PFSK-1 (cell line): ENCODE measurements around the gene PRKN.

Experiments used
- FOXP2 ChIP-seq: optimal IDR thresholded peaks from 2 replicates; pipeline ENCODE3; 2011; ENCODE audit warnings: borderline replicate concordance, control low read depth, inconsistent platforms; ENCODE audit not compliant: insufficient read depth; ENCODE audit errors: extremely low read length, extremely low read depth
- POLR2AphosphoS5 ChIP-seq: IDR thresholded peaks from 2 replicates; pipeline ENCODE4 v1.6.1; 2012; ENCODE audit warnings: low read depth, mild to moderate bottlenecking, control low read depth, low read length, moderate library complexity
- SIN3A ChIP-seq: IDR thresholded peaks from 2 replicates; pipeline ENCODE4 v1.6.1; 2012; ENCODE audit warnings: mild to moderate bottlenecking, low read length, moderate library complexity, borderline replicate concordance; ENCODE audit not compliant: insufficient read depth
- TAF1 ChIP-seq: IDR thresholded peaks from 2 replicates; pipeline ENCODE4 v1.6.1; 2012; ENCODE audit warnings: low read length, control low read depth, borderline replicate concordance; ENCODE audit not compliant: insufficient read depth
- TF ChIP-seq, protein P1 (sequence below), 2 experiments: IDR thresholded peaks; 2 replicates each; pipeline versions ENCODE4 v1.6.1 to v1.8.0; 2011 to 2012; ENCODE audit warnings: low read depth in 2 of 2, low read length in 2 of 2, control low read depth in 1 of 2, inconsistent platforms in 1 of 2, mild to moderate bottlenecking in 1 of 2, moderate library complexity in 1 of 2; ENCODE audit not compliant: insufficient read depth in 1 of 2

PRKN gene

DNA sequence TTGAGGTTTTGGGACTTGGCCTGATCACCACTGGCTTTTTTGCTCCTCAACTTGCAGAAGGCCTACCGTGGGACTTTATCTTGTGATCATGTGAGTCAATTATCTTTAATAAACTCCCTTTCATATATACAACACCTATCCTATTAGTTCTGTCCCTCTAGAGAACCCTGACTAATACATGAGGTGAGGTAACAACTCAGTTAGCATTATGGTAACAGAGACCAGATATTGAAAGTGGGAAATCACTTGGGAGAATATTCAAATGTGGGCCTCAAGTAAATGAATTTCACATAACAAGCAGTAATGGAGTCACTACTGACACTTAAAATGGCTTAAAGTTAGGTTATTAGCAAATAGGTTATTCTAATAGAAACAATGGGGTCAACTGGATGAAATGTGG, 1015.6 kb downstream of the PRKN start:
- TF ChIP-seq TAF1 (no peak), POLR2AphosphoS5 (no peak), FOXP2 (no peak), SIN3A (no peak)
- TF ChIP-seq, protein P1, sequence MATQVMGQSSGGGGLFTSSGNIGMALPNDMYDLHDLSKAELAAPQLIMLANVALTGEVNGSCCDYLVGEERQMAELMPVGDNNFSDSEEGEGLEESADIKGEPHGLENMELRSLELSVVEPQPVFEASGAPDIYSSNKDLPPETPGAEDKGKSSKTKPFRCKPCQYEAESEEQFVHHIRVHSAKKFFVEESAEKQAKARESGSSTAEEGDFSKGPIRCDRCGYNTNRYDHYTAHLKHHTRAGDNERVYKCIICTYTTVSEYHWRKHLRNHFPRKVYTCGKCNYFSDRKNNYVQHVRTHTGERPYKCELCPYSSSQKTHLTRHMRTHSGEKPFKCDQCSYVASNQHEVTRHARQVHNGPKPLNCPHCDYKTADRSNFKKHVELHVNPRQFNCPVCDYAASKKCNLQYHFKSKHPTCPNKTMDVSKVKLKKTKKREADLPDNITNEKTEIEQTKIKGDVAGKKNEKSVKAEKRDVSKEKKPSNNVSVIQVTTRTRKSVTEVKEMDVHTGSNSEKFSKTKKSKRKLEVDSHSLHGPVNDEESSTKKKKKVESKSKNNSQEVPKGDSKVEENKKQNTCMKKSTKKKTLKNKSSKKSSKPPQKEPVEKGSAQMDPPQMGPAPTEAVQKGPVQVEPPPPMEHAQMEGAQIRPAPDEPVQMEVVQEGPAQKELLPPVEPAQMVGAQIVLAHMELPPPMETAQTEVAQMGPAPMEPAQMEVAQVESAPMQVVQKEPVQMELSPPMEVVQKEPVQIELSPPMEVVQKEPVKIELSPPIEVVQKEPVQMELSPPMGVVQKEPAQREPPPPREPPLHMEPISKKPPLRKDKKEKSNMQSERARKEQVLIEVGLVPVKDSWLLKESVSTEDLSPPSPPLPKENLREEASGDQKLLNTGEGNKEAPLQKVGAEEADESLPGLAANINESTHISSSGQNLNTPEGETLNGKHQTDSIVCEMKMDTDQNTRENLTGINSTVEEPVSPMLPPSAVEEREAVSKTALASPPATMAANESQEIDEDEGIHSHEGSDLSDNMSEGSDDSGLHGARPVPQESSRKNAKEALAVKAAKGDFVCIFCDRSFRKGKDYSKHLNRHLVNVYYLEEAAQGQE (IDR thresholded peaks at IDR 0.05; ENCODE audit: insufficient read depth in 1 of 2, low read depth in 2 of 2, low read length in 2 of 2) = no peak

DNA sequence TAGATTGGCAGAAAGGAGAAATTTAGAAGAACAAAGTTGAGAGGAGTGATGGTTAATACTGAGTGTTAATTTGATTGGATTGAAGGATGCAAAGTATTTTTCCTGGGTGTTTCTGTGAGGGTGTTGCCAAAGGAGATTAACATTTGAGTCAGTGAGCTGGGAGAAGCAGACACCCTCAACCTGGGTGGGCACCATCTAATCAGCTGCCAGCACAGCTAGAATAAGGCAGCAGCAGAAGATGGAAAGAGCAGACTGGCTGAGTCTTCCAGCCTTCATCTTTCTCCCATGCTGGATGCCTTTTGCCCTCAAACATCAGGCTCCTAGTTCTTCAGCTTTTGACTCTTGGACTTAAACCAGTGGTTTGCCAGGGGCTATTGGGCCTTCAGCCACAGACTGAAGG, 1016.1 kb downstream of the PRKN start:
- TF ChIP-seq POLR2AphosphoS5 (no peak), SIN3A (no peak), FOXP2 (no peak), TAF1 (no peak)
- TF ChIP-seq, protein P1 (IDR thresholded peaks at IDR 0.05; ENCODE audit: insufficient read depth in 1 of 2, low read depth in 2 of 2, low read length in 2 of 2) = no peak

DNA sequence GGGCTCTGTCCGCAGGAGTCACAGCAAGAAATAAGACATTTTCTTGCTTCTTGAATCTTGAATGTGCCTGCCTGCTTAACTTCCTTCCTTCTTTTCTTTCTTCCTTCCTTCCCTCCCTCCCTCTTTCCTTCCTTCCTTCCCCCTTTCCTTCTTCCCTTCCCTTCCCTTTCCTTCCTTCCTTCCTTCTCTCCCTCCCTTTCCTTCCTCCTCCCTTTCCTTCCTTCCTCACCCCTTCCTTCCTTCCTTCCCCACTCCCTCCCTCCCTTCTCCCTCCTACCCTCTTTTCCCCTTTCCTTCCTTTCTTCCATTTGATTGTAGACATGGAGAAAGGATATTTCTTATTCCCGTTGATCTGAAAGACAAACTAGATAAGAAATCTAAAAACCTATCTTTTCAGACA, 1016.9 kb downstream of the PRKN start:
- TF ChIP-seq TAF1 (no peak), POLR2AphosphoS5 (no peak), SIN3A (no peak), FOXP2 (no peak)
- TF ChIP-seq, protein P1 (IDR thresholded peaks at IDR 0.05; ENCODE audit: insufficient read depth in 1 of 2, low read depth in 2 of 2, low read length in 2 of 2) = no peak

DNA sequence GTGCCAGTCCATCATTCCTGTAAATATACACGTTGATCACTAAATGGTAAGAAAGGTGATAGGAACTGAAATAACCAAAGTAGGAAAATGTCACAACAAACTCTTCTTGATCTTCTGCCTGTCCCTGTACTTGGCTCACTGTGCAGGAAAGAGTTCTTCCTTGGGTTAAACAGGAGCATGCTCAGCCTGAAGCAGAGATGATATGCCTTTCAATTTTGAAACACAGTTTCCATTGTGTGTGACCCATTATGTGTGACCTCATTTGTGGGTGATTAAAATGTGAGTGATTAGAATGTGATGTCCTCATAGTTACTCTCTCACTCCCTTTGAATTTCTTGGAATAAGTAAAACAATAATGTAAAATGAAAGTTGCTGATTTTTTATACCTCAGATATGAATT, 1026.5 kb downstream of the PRKN start:
- no peak for TF ChIP-seq POLR2AphosphoS5
- no peak for TF ChIP-seq FOXP2
- TF ChIP-seq TAF1 = no peak
- TF ChIP-seq SIN3A = no peak
- TF ChIP-seq, protein P1 (IDR thresholded peaks at IDR 0.05; ENCODE audit: insufficient read depth in 1 of 2, low read depth in 2 of 2, low read length in 2 of 2) = no peak

DNA sequence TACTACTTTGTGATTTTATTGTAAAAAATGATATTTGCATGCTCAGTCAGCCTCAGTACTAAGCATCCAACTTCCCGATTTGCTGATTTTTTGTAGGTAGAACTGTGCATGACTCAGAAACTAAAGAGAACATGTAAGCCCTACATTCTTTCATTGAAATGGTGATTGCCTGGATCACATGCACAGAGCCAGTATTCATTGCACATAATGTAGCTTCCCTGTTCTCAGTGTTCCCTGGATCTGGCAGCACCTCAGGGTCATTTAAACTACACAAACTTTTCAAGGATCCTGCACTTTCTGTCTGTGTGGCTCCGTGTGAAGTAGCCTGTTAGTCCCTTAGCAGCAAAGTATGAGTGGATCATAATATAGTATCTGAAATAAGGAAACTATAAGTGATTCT, 1030.8 kb downstream of the PRKN start:
- TF ChIP-seq, protein P1 (IDR thresholded peaks at IDR 0.05; ENCODE audit: insufficient read depth in 1 of 2, low read depth in 2 of 2, low read length in 2 of 2) = no peak
- TF ChIP-seq POLR2AphosphoS5 (no peak), TAF1 (no peak), SIN3A (no peak), FOXP2 (no peak)
